Prostate gland (tissue), 2 donors: ENCODE data around the gene NBEAL1. TPM values are rescaled to one million over a fixed set of nuclear protein-coding genes. Genes with fewer than 3 reads are reported as not detected.

Experiments used
- DNase-seq: peaks from one replicate; pipeline ENCODE4 v3.0.0-alpha.2; 2019; ENCODE audit warnings: low spot score
- H3K27ac ChIP-seq, 2 donors: fragments of 200-600 bp; sonication (generic); 2 replicates each; pipeline ENCODE4 v1.5.1; 2017 to 2019
- H3K27me3 ChIP-seq: fragments of 200-600 bp; sonication (generic); replicated peaks from 2 replicates; pipeline ENCODE4 v1.5.1; 2019; ENCODE audit not compliant: insufficient read depth
- H3K36me3 ChIP-seq, 2 donors: fragments of 200-600 bp; sonication (generic); 1 replicate in 1 of 2; 2 replicates in 1 of 2; pipeline versions ENCODE4 v1.5.1 to v1.8.1; 2017 to 2019
- H3K4me1 ChIP-seq: fragments of 200-600 bp; sonication (generic); replicated peaks from 2 replicates; pipeline ENCODE4 v1.5.1; 2019
- H3K4me3 ChIP-seq, 2 donors: fragments of 200-600 bp; sonication (generic); 2 replicates each; pipeline ENCODE4 v1.5.1; 2017 to 2019
- H3K9me3 ChIP-seq: fragments of 200-600 bp; sonication (generic); 2 replicates; pipeline ENCODE4 v1.5.1; 2017
- POLR2A ChIP-seq: fragments of 450-650 bp; IDR thresholded peaks from one replicate; pipeline ENCODE4 v1.6.1; 2016; ENCODE audit warnings: antibody characterized with exemption, mild to moderate bottlenecking
- POLR2AphosphoS5 ChIP-seq: sonication (generic); formaldehyde crosslinking; IDR thresholded peaks from one replicate; pipeline ENCODE4 v1.6.1; 2017; ENCODE audit warnings: antibody characterized with exemption
- WGBS: methylation state at CpG from one replicate; pipeline ENCODE4 v1.1.5; 2018; 5-methylcytosine and 5-hydroxymethylcytosine counted together
- intact Hi-C: fragments of 100-400 bp; cut with DNase I; formaldehyde crosslinking; loops from one replicate; pipeline ENCODE4 v1.14.2; 2022
- total RNA-seq, 2 donors: library from RNA; depleted of rRNA; stranded (reverse); fragments of >200 nt; gene quantifications; one replicate each; pipeline ENCODE4 v1.1.0, GENCODE V29; 2016
- TF ChIP-seq, protein P1 (sequence below), 4 experiments: fragments of 200-600 bp in 2 of 4; fragments of 450-650 bp in 2 of 4; sonication (generic) in 2 of 4; IDR thresholded peaks; 1 replicate in 3 of 4; 2 replicates in 1 of 4; pipeline ENCODE4 v1.5.1; 2016 to 2019; ENCODE audit warnings: antibody characterized with exemption in 4 of 4, mild to moderate bottlenecking in 2 of 4, moderate library complexity in 2 of 4

NBEAL1 gene
- total RNA-seq, 2 donors from 2014 or later, result 21.2 to 47.1 TPM

DNA sequence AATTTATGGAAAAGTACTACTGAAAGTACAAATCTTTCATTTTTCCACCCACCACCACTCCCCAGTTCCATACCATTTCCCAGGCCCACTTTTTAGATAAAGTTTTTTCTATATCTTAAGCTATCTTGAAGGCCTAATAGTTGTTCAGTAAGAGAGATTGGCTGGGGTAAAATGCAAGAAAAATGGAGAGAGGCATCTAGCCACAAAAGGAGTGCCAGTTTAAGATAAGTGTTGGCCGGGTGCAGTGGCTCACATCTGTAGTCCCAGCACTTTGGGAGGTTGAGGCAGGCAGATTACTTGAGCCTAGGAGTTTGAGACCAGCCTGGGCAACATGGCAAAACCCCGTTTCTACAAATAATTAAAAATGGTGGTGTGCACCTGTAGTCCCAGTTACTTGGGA is 28.6 kb downstream of the NBEAL1 start:
- Histone ChIP-seq H3K27me3 (no peaks in the 10 kb centered on the region), H3K4me3 (no peak overlapping the region), H3K27ac (no peak overlapping the region), H3K9me3 (no peaks in the 10 kb centered on the region), H3K36me3 (no peaks in the 10 kb centered on the region), H3K4me1 (no peaks in the 10 kb centered on the region)
- WGBS, result 97% methylated on average over 2 of the region's 2 CpGs
- intact Hi-C loops, result no loop called here
- no peak for DNase-seq
- TF ChIP-seq, protein P1, sequence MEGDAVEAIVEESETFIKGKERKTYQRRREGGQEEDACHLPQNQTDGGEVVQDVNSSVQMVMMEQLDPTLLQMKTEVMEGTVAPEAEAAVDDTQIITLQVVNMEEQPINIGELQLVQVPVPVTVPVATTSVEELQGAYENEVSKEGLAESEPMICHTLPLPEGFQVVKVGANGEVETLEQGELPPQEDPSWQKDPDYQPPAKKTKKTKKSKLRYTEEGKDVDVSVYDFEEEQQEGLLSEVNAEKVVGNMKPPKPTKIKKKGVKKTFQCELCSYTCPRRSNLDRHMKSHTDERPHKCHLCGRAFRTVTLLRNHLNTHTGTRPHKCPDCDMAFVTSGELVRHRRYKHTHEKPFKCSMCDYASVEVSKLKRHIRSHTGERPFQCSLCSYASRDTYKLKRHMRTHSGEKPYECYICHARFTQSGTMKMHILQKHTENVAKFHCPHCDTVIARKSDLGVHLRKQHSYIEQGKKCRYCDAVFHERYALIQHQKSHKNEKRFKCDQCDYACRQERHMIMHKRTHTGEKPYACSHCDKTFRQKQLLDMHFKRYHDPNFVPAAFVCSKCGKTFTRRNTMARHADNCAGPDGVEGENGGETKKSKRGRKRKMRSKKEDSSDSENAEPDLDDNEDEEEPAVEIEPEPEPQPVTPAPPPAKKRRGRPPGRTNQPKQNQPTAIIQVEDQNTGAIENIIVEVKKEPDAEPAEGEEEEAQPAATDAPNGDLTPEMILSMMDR (IDR thresholded peaks at IDR 0.05), result no peak
- no peak for TF ChIP-seq POLR2AphosphoS5
- no peak for TF ChIP-seq POLR2A

DNA sequence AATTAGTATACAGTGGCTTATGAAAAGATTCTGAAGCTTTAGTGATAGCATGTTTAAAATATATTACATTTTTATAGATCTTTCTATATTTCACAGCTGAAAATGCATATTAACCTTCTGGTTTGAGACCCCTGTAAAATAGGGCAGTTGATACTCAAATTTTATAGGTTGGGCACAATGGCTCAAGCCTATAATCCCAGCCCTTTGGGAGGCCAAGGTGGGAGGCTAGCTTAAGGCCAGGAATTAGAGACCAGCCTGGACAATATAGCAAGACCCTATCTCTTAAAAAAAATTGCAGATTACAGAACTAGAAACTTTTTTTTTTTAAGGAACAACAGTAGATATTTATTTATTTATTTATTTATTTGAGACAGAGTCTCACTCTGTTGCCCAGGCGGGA is 31.2 kb downstream of the NBEAL1 start:
- Histone ChIP-seq H3K9me3 (no peaks in the 10 kb centered on the region), H3K27me3 (no peaks in the 10 kb centered on the region), H3K27ac (no peak overlapping the region), H3K4me1 (no peaks in the 10 kb centered on the region), H3K4me3 (no peak overlapping the region), H3K36me3 (peaks cover 0 to 2% of the 10 kb centered on the region in 2 donors)
- TF ChIP-seq POLR2AphosphoS5 (no peak), POLR2A (no peak)
- TF ChIP-seq, protein P1 (IDR thresholded peaks at IDR 0.05), result no peak
- intact Hi-C loops, result no loop called here
- no peak for DNase-seq
- 96% methylated on average over 1 of the region's 1 CpG for WGBS

DNA sequence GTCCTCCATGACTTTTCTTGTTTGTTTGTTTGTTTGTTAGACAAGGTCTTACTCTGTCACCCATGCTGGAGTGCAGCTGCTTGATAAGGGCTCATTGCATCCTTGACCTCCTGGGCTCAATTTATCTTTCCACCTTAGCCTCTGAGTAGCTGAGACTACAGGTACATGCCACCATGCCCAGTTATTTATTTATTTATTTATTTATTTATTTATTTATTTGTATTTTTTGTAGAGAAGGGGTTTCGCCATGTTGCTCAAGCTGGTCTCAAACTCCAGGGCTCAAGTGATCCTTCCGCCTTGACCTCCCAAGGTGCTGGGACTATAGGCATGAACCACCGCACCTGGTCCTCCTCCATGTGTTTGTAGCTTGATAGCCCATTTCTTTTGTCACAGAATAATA is 37.9 kb downstream of the NBEAL1 start:
- WGBS, result 98% methylated on average over 3 of the region's 3 CpGs
- intact Hi-C loops, result no loop called here
- no peak for TF ChIP-seq POLR2AphosphoS5
- TF ChIP-seq, protein P1 (IDR thresholded peaks at IDR 0.05), result no peak
- TF ChIP-seq POLR2A, result no peak

DNA sequence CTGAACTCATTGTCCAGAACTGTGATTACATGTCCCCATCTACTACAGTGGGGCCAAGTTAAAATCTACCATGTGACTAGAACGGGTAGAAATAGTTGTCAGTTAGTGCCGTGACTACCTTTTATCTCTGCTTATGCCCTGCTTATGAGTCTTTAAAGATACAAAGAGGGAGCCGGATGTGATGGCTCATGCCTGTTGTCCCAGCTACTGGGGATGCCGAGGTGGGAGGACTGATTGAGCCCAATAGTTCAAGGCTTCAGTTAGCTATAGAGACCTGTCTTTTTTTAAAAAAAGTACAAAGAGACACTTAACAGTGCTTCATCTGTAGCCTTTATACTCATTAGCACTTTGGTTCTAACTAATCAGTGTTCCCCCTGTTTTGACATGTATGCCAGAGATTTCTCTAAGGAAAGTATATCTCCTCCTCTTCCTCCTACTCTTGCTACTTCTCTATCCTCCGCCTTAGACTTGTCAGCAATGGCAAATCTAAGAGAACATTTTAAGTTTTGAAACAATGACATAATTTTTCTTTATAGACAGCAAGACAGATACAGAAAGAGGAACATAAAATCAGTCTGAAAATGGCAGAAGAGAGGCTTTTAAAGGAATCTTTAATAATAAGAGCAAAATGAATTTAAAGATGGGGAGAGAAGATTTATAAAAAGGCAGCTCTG is 45.0 kb downstream of the NBEAL1 start:
- no peaks in the 10 kb centered on the region for H3K27me3 ChIP-seq
- no peak for TF ChIP-seq POLR2AphosphoS5
- TF ChIP-seq, protein P1 (IDR thresholded peaks at IDR 0.05), result no peak
- no peak for TF ChIP-seq POLR2A
- no peaks in the 10 kb centered on the region for H3K9me3 ChIP-seq
- 87% methylated on average over 5 of the region's 5 CpGs for WGBS
- no peak for DNase-seq
- no peaks in the 10 kb centered on the region for H3K36me3 ChIP-seq
- no peaks in the 10 kb centered on the region for H3K4me1 ChIP-seq
- H3K27ac ChIP-seq, result no peak overlapping the region
- H3K4me3 ChIP-seq, result no peak overlapping the region
- intact Hi-C loops, result no loop called here

More for the DNA sequence above, 37.9 kb downstream of the NBEAL1 start:
- no peaks in the 10 kb centered on the region for H3K9me3 ChIP-seq
- no peaks in the 10 kb centered on the region for H3K4me1 ChIP-seq
- H3K36me3 ChIP-seq, result peaks cover 0 to 3% of the 10 kb centered on the region in 2 donors
- H3K4me3 ChIP-seq, result no peak overlapping the region
- H3K27me3 ChIP-seq, result no peaks in the 10 kb centered on the region
- H3K27ac ChIP-seq, result no peak overlapping the region
- DNase-seq, result no peak

DNA sequence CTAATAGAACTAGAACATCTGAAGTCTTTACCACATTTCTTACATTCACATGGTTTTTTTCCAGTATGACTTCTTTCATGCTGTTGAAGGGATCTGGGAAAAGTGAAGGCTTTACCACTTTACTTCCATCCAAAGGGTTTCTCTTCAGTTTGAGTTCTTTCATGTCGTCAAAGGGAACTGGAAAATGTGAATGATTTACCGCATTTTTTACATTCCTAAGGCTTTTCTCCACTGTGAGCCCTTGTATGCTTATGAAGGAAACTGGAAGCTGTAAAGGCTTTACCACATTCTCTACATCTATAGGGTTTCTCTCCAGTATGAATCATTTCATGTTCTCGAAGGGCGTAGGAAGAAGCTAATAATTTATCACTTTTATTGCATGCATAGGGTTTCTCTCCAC is 46.7 kb downstream of the NBEAL1 start:
- 54% methylated on average over 4 of the region's 4 CpGs for WGBS
- DNase-seq, result no peak
- Histone ChIP-seq H3K36me3 (no peaks in the 10 kb centered on the region), H3K27me3 (no peaks in the 10 kb centered on the region), H3K4me1 (no peaks in the 10 kb centered on the region), H3K27ac (no peak overlapping the region), H3K4me3 (no peak overlapping the region), H3K9me3 (no peaks in the 10 kb centered on the region)
- TF ChIP-seq POLR2AphosphoS5 (no peak), POLR2A (no peak)
- TF ChIP-seq, protein P1 (IDR thresholded peaks at IDR 0.05), result no peak
- intact Hi-C loops, result no loop called here
